Spleen (tissue), 7 donors: ENCODE data around the gene TRPC4AP.

Source experiments
- POLR2A ChIP-seq, 3 donors: fragments of 450-650 bp; IDR thresholded peaks; one replicate each; pipeline ENCODE4 v1.5.1; 2017; ENCODE audit warnings: antibody characterized with exemption in 3 of 3, mild to moderate bottlenecking in 1 of 3
- TF ChIP-seq, protein P1 (sequence below), 11 experiments: fragments of 200-600 bp in 7 of 11; fragments of 450-650 bp in 4 of 11; sonication (generic) in 4 of 11; IDR thresholded peaks in 8 of 11; conservative IDR thresholded peaks in 3 of 11; 1 replicate in 7 of 11; 2 replicates in 4 of 11; pipeline versions ENCODE4 v1.4.0 to v1.8.0; 2016 to 2021; ENCODE audit warnings: antibody characterized with exemption in 11 of 11, inconsistent platforms in 4 of 11, mild to moderate bottlenecking in 1 of 11
- donor health status: DM: no; HTN: no; CAD: no; lungs with moderate emphysema.
- donor health status: DM: no; HTN: no; CAD: no.
- donor health status: DM: no; HTN: no; CAD: no.

DNA sequence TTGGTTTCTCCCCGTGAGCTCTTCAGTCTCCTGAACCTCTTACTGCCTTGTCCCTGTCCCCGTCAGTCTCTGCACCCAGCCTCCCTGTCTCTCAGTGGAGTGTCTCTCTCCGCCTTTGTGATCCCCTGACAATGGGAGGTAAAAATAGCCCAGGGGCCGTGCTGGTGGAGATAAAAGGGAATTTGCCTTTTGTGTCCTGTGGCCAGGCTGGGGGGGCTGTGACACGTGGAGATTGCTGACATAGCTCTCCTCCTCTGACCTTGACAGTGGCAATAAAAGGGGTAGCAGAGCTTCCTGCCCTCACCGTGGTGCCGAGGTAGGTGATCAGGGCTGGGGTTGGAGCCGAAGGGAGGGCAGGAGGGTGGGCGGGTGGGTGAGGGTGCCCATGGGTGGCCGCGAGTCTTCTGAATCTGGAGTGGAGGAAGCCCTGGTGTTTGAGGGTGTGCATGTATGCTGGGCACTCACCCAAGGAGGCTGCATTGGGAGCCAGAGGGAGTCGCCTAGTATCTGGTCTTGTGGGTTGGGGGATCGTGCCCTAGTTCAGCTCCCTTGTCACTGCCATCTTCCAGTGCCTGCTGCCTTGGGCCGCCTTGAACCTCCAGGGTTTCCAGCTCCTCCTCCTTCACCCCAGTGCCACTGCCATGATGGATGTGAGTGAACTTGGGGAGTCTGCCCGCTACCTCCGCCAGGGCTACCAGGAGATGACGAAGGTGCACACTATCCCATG, 115.1 kb downstream of the TRPC4AP start:
- TF ChIP-seq, protein P1, sequence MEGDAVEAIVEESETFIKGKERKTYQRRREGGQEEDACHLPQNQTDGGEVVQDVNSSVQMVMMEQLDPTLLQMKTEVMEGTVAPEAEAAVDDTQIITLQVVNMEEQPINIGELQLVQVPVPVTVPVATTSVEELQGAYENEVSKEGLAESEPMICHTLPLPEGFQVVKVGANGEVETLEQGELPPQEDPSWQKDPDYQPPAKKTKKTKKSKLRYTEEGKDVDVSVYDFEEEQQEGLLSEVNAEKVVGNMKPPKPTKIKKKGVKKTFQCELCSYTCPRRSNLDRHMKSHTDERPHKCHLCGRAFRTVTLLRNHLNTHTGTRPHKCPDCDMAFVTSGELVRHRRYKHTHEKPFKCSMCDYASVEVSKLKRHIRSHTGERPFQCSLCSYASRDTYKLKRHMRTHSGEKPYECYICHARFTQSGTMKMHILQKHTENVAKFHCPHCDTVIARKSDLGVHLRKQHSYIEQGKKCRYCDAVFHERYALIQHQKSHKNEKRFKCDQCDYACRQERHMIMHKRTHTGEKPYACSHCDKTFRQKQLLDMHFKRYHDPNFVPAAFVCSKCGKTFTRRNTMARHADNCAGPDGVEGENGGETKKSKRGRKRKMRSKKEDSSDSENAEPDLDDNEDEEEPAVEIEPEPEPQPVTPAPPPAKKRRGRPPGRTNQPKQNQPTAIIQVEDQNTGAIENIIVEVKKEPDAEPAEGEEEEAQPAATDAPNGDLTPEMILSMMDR (IDR thresholded peaks at IDR 0.05 in 8 of 11, conservative IDR thresholded peaks at IDR 0.05 in 3 of 11) = no peak
- TF ChIP-seq POLR2A (IDR thresholded peaks at IDR 0.05) = no peak
